Measurements from ENCODE around the gene ARHGAP22.
"Not testable (repeated sequence)": the region's sequence is repeated elsewhere in the genome, so short reads cannot be mapped to it uniquely, and the experiment has no call there.

The ARHGAP22 gene

GRCh38 chr10:48446785-48447184 lies 158.1 kb downstream of the ARHGAP22 start:
- DNase-seq = no peak

GRCh38 chr10:48445932-48446331 lies 158.9 kb downstream of the ARHGAP22 start:
- DNase-seq = no peak

- DNase-seq = no peak
Observed at GRCh38 chr10:48444861-48445841, 159.7 kb downstream of the ARHGAP22 start.

- no peak for DNase-seq
Observed at GRCh38 chr10:48444266-48444665, 160.6 kb downstream of the ARHGAP22 start.

GRCh38 chr10:48442809-48443177 lies 162.1 kb downstream of the ARHGAP22 start:
- no peak for DNase-seq

- DNase-seq = no peak
Observed at GRCh38 chr10:48442090-48442808, 162.6 kb downstream of the ARHGAP22 start.

- no peak for DNase-seq
Observed at GRCh38 chr10:48440771-48441170, 164.1 kb downstream of the ARHGAP22 start.

GRCh38 chr10:48439581-48440041 lies 165.3 kb downstream of the ARHGAP22 start:
- DNase-seq = no peak

- no peak for DNase-seq
Observed at GRCh38 chr10:48439031-48439430, 165.8 kb downstream of the ARHGAP22 start.

- DNase-seq = no peak
Observed at GRCh38 chr10:48437546-48437945, 167.3 kb downstream of the ARHGAP22 start.

GRCh38 chr10:48431871-48432270 lies 173.0 kb downstream of the ARHGAP22 start:
- no peak for DNase-seq

GRCh38 chr10:48430402-48430993 lies 174.4 kb downstream of the ARHGAP22 start:
- no peak for DNase-seq

GRCh38 chr10:48429309-48429708 lies 175.6 kb downstream of the ARHGAP22 start:
- DNase-seq = no peak

GRCh38 chr10:48428896-48429295 lies 176.0 kb downstream of the ARHGAP22 start:
- DNase-seq = no peak

- DNase-seq = no peak
Observed at GRCh38 chr10:48423884-48424283, 181.0 kb downstream of the ARHGAP22 start.

GRCh38 chr10:48421862-48422261 lies 183.0 kb downstream of the ARHGAP22 start:
- not testable (repeated sequence) for DNase-seq

GRCh38 chr10:48419714-48420113 lies 185.2 kb downstream of the ARHGAP22 start:
- no peak for DNase-seq

- DNase-seq = no peak
Observed at GRCh38 chr10:48418189-48418788, 186.6 kb downstream of the ARHGAP22 start.

- DNase-seq = no peak
Observed at GRCh38 chr10:48417374-48417773, 187.5 kb downstream of the ARHGAP22 start.

- DNase-seq = no peak
Observed at GRCh38 chr10:48416584-48417232, 188.2 kb downstream of the ARHGAP22 start.

- DNase-seq = no peak
Observed at GRCh38 chr10:48414778-48415177, 190.1 kb downstream of the ARHGAP22 start.

- no peak for DNase-seq
Observed at GRCh38 chr10:48414160-48414559, 190.7 kb downstream of the ARHGAP22 start.
